ENCODE results near the gene PLCE1.

- TF ChIP-seq EZH2 (IDR thresholded peaks at IDR 0.05) (no peak), CTCF (IDR thresholded peaks at IDR 0.05) (no peak), EZH2phosphoT487 (IDR thresholded peaks at IDR 0.05) (no peak)
These were observed 24.4 kb downstream of the PLCE1 start for GRCh38 chr10:94018107-94018506.

Measured in neural progenitor cell (in vitro differentiated cells).